Large intestine (tissue), 3 donors: Measurements from ENCODE around the gene HECW1. TPM values are rescaled to one million over a fixed set of nuclear protein-coding genes. Genes with fewer than 3 reads are reported as not detected.

Experiments
- DNase-seq, 2 donors: peaks; one replicate each; pipeline versions ENCODE4 v3.0.0 to v3.0.0-alpha.2; 2013
- H3K27ac ChIP-seq: one replicate; pipeline ENCODE4 v1.5.1; 2013; ENCODE audit warnings: low read length
- H3K27me3 ChIP-seq: 2 replicates; pipeline ENCODE4 v1.6.1; 2013; ENCODE audit warnings: low read length; ENCODE audit not compliant: control insufficient read depth, insufficient read depth
- H3K36me3 ChIP-seq: 2 replicates; pipeline ENCODE4 v1.6.1; 2013; ENCODE audit warnings: low read length; ENCODE audit not compliant: control insufficient read depth, insufficient read depth
- H3K4me1 ChIP-seq: one replicate; pipeline ENCODE4 v1.6.1; 2013; ENCODE audit warnings: low read length; ENCODE audit not compliant: control insufficient read depth, insufficient read depth
- H3K4me3 ChIP-seq: one replicate; pipeline ENCODE4 v1.5.1; 2013; ENCODE audit warnings: low read length
- H3K9me3 ChIP-seq: one replicate; pipeline ENCODE4 v1.6.1; 2013; ENCODE audit warnings: mild to moderate bottlenecking, low read depth, low read length, moderate library complexity; ENCODE audit not compliant: control insufficient read depth
- WGBS: methylation state at CpG from one replicate; pipeline ENCODE4 v1.1.5; 2013; ENCODE audit warnings: low lambda C conversion rate; ENCODE audit not compliant: insufficient coverage; 5-methylcytosine and 5-hydroxymethylcytosine counted together
- polyA plus RNA-seq: library from polyadenylated mRNA; unstranded; fragments of 120-200 nt; gene quantifications from one replicate; pipeline ENCODE4 v1.2.1, GENCODE V29; 2013

HECW1 gene
- polyA plus RNA-seq, 1 donor = 0.36 TPM

GRCh38 chr7:43509906-43510305, 397.5 kb downstream of the HECW1 start:
- Histone ChIP-seq H3K4me1 (no peaks in the 10 kb centered on the region), H3K9me3 (no peaks in the 10 kb centered on the region), H3K27me3 (no peaks in the 10 kb centered on the region), H3K36me3 (no peaks in the 10 kb centered on the region), H3K4me3 (no peak overlapping the region), H3K27ac (no peak overlapping the region)
- whole genome bisulfite sequencing = no CpG with 5 or more reads among the region's 4 CpGs
- no peak for DNase-seq

GRCh38 chr7:43511029-43511428, 398.6 kb downstream of the HECW1 start:
- Histone ChIP-seq H3K9me3 (no peaks in the 10 kb centered on the region), H3K4me3 (no peak overlapping the region), H3K27ac (no peak overlapping the region), H3K36me3 (no peaks in the 10 kb centered on the region), H3K27me3 (no peaks in the 10 kb centered on the region), H3K4me1 (no peaks in the 10 kb centered on the region)
- WGBS = no CpG with 5 or more reads among the region's 9 CpGs
- DNase-seq = peak in 1 of 2 donors; percentile 19

- Histone ChIP-seq H3K4me3 (no peak overlapping the region), H3K27me3 (no peaks in the 10 kb centered on the region), H3K36me3 (no peaks in the 10 kb centered on the region), H3K27ac (no peak overlapping the region), H3K4me1 (no peaks in the 10 kb centered on the region), H3K9me3 (no peaks in the 10 kb centered on the region)
- WGBS = no CpG with 5 or more reads among the region's 13 CpGs
- DNase-seq = no peak
These were observed 399.5 kb downstream of the HECW1 start for GRCh38 chr7:43511769-43512515.

GRCh38 chr7:43513251-43513650, 400.8 kb downstream of the HECW1 start:
- H3K36me3 ChIP-seq = no peaks in the 10 kb centered on the region
- no peak overlapping the region for H3K27ac ChIP-seq
- no peaks in the 10 kb centered on the region for H3K27me3 ChIP-seq
- H3K9me3 ChIP-seq = no peaks in the 10 kb centered on the region
- H3K4me3 ChIP-seq = no peak overlapping the region
- DNase-seq = no peak
- no peaks in the 10 kb centered on the region for H3K4me1 ChIP-seq
- 71% methylated on average over 1 of the region's 8 CpGs for WGBS

GRCh38 chr7:43516581-43517342, 404.3 kb downstream of the HECW1 start:
- Histone ChIP-seq H3K36me3 (no peaks in the 10 kb centered on the region), H3K9me3 (no peaks in the 10 kb centered on the region), H3K4me3 (no peak overlapping the region), H3K27me3 (no peaks in the 10 kb centered on the region), H3K4me1 (no peaks in the 10 kb centered on the region), H3K27ac (no peak overlapping the region)
- DNase-seq = no peak
- 80% methylated on average over 3 of the region's 9 CpGs for WGBS

GRCh38 chr7:43517464-43517863, 405.0 kb downstream of the HECW1 start:
- no peak for DNase-seq
- no peaks in the 10 kb centered on the region for H3K4me1 ChIP-seq
- no peaks in the 10 kb centered on the region for H3K36me3 ChIP-seq
- no peak overlapping the region for H3K4me3 ChIP-seq
- no CpG with 5 or more reads among the region's 2 CpGs for WGBS
- H3K27ac ChIP-seq = no peak overlapping the region
- no peaks in the 10 kb centered on the region for H3K9me3 ChIP-seq
- no peaks in the 10 kb centered on the region for H3K27me3 ChIP-seq

- Histone ChIP-seq H3K9me3 (no peaks in the 10 kb centered on the region), H3K36me3 (no peaks in the 10 kb centered on the region), H3K27me3 (no peaks in the 10 kb centered on the region), H3K4me1 (no peaks in the 10 kb centered on the region), H3K27ac (no peak overlapping the region), H3K4me3 (no peak overlapping the region)
- WGBS = 91% methylated on average over 6 of the region's 8 CpGs
- no peak for DNase-seq
These were observed 407.8 kb downstream of the HECW1 start for GRCh38 chr7:43520201-43520600.

- no peak for DNase-seq
- Histone ChIP-seq H3K4me3 (no peak overlapping the region), H3K9me3 (no peaks in the 10 kb centered on the region), H3K27ac (no peak overlapping the region), H3K4me1 (no peaks in the 10 kb centered on the region), H3K36me3 (no peaks in the 10 kb centered on the region), H3K27me3 (no peaks in the 10 kb centered on the region)
- no CpG with 5 or more reads among the region's 8 CpGs for WGBS
These were observed 410.1 kb downstream of the HECW1 start for GRCh38 chr7:43522406-43523156.

GRCh38 chr7:43528576-43529354, 416.3 kb downstream of the HECW1 start:
- Histone ChIP-seq H3K9me3 (no peaks in the 10 kb centered on the region), H3K4me1 (peaks cover 8% of the 10 kb centered on the region), H3K27me3 (no peaks in the 10 kb centered on the region), H3K36me3 (no peaks in the 10 kb centered on the region), H3K4me3 (no peak overlapping the region), H3K27ac (no peak overlapping the region)
- 92% methylated on average over 2 of the region's 10 CpGs for WGBS
- no peak for DNase-seq
